ENCODE data around the gene MME.

The MME gene

GRCh38 chr3:155153242-155154186 is 73.4 kb downstream of the MME start:
- no peak for DNase-seq

- DNase-seq: no peak
These were observed 74.1 kb downstream of the MME start for GRCh38 chr3:155154255-155154654.

DNA sequence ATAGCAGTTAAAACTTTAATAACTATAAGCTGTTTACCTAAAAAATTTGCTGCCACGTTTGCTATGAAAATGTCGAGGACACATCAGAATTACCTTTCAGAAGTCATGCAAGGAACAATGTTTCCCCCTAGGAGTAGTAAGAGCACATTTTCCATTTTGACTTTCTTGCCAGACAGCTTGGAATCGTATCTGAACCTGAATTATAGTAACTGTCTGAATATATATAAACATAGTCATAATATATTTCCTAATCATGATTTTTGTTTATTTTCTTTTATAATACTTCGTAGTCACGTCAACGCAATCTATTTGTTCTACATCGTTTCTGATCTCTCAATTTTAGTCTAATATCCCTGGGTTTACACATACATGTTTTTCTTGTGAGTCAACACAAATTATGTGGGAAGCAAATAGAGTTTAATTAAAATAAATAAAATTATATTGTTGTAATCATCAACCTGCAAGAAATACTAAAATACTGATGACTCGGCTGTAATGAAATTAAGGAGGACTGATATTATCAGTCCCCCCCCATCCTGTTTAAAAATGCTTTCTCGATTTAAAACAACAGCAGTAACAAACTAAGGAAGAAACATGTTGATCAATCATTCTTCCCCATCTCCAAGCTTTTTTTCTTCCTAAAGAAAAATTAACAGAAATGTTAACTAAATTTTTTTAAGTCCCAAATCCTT is 78.4 kb downstream of the MME start:
- DNase-seq: no peak

GRCh38 chr3:155159301-155159700 is 79.2 kb downstream of the MME start:
- no peak for DNase-seq

DNA sequence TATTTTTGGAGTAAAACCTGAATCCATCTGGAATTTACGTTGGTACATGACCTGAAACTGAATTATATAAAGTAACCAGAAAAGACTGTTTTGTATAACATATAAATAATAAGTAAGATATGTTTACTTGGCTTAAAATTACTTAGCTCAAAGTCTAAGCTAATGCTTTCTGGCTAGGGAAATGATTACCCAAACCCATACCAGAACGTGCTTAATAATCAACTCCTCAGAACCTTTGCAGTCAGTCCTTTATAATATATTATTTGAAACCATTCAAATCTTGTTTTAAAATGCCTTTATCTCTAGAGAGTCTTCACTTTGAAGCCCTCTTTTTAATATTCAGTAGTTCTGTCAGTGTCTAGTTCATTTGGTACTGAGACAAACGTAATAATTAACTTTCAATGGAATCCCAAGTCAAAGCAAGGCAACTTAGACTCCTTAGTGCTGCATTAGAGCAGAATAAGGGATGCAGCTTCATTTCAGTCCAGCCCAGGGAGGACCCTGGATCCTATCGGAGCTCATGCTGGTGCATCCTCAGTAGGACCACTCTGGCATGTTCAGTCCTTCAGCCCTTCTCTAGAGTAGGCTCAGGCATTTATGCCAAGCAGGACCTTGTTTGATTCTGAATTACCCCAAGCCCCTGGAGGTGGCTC is 81.6 kb downstream of the MME start:
- DNase-seq: no peak

- DNase-seq: no peak
These were observed 84.2 kb downstream of the MME start for GRCh38 chr3:155164306-155164705.

DNA sequence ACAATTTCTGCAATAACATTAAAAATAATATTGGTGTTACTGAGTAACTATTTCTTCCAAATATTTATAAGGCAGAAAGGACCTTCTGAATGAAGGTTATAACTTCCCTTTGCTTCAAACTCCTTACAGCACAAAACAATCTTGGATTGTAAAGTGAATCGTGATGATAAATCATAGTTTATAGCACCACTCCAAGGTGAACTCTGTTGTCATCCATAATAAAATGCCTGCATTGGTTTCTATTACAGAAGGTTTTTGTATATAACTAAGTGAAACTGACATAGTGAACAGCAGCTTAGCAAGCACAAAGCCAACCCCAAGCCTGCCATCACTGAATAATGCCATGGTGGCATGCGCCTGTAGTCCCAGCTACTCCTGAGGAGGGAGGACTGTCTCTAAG is 86.3 kb downstream of the MME start:
- DNase-seq: no peak

DNA sequence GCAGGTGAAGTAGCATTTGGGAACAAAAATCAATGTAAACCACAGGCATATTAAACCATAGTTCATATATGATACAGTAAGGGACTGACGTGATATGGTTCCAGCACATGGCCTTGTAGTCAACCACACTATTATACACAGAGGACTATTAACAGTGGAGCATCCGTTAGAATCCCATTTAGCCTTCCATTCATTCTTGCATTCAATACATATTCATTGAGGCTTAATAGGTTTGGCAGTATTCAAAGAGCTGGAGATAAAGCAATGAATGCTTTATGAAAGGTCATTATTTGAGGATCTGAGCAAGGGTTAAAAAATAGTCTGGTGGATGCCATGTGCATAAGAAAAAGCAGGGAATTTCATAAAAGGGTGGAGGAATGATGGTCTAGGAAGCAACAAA is 89.1 kb downstream of the MME start:
- DNase-seq: no peak

DNA sequence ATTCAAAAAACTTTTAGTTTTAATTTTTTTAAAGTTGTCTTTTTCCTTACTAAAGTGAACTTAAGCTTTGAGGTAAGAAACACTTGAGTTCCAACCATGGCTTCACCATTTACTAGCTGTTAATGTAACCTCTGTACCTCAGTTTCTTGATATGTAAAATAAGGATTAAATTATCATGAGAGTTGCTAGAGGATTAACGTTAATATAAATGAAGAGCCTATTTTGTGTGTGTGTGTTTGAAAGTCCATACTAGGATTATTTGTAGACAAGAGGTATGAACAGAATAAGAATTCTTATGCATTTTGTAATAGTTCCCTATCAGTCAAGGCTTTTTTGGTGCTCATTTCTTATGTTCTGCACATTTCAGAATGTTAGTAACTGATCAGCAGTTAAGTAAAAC is 93.7 kb downstream of the MME start:
- DNase-seq: no peak

GRCh38 chr3:155178810-155179436 is 98.8 kb downstream of the MME start:
- no peak for DNase-seq

DNA sequence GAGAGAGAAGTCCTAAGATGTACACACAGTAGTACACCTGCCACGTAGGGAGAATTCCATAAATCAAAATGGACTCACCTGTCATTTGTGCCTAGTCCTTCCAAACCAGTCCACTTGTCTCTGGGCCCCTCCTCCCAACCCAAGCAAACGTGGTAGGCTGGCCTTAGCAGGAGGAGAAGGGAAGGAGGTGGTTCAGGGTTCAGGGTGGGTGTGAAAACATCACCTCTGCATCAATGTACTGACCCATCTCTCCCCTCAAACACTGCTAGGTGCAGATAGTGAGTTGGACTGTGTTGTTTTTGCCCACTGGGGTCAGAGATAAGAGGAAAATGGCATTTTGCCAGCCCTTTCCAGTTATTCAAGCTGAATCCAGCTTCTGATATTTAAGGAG is 99.3 kb downstream of the MME start:
- no peak for DNase-seq

DNA sequence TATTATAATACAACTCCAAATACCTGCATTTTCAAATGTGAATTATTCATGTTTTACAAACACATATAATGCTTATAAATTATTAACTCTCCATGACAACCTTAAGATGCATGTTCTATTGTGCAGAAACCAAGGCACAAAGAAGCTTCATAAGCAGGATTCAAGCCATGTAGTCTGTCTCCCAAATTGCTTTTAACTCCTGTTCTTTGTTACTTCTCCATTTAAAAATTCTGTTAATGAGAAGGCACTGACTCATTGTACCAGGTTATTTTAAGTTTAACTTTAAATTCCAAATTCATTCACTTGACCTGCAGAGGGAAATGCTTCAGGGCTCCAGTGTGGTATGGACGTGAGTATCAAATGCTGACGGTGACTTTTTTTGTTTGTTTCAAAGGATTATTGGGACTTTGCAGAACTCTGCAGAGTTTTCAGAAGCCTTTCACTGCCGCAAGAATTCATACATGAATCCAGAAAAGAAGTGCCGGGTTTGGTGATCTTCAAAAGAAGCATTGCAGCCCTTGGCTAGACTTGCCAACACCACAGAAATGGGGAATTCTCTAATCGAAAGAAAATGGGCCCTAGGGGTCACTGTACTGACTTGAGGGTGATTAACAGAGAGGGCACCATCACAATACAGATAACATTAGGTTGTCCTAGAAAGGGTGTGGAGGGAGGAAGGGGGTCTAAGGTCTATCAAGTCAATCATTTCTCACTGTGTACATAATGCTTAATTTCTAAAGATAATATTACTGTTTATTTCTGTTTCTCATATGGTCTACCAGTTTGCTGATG is 100.0 kb downstream of the MME start:
- DNase-seq: no peak

DNA sequence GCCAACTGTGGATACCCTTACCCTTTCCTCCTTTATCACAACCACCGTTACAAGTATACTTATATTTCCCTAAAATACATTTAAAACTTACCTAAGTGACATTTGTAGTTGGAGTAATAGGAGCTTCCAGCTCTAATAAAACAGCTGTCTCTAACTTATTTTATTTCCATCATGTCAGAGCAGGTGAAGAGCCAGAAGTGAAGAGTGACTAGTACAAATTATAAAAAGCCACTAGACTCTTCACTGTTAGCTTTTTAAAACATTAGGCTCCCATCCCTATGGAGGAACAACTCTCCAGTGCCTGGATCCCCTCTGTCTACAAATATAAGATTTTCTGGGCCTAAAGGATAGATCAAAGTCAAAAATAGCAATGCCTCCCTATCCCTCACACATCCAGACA is 102.3 kb downstream of the MME start:
- DNase-seq: no peak

GRCh38 chr3:155184011-155184410 is 103.9 kb downstream of the MME start:
- DNase-seq: no peak

DNA sequence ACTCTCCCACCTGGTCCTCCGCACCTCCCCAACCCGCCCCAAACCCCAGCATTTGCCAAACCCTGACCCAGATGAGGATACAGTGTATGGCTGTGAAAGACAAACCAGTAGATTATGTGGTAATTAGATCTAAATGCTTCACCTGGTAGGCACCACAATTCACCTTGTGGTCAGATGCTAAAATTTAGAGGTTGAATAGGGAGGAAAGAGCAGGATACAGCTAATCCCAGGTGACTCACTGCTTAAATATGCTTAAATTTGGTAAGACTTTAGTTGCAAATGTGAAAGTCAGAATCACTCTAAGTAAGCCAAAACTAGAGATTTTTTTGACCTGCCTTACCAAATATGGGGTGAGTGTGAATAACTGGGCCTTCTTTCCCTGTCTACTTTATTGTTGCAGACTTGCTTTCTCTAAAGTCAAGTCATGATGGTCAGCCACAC is 105.5 kb downstream of the MME start:
- no peak for DNase-seq

DNA sequence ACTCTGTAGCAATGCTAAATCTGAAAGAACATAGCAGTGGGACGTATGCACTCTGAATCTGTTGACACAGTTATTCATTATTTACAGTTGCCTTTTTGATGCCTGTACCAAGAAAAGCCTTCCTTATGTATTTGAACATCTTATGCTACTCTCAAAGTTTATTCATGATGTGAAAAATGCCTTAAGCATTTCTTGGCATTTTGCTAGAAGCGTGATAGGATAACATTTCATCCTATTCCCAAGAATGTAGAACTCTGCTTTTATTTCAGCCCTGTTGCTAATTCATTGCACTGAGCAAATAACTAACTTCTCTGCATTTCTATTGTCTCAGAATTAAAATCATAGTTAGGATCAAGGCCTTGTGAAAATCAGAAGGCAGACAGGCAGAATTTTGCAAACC is 107.9 kb downstream of the MME start:
- DNase-seq: no peak

GRCh38 chr3:155189478-155189877 is 109.4 kb downstream of the MME start:
- DNase-seq: no peak

- DNase-seq: no peak
These were observed 110.6 kb downstream of the MME start for GRCh38 chr3:155190691-155191090.

DNA sequence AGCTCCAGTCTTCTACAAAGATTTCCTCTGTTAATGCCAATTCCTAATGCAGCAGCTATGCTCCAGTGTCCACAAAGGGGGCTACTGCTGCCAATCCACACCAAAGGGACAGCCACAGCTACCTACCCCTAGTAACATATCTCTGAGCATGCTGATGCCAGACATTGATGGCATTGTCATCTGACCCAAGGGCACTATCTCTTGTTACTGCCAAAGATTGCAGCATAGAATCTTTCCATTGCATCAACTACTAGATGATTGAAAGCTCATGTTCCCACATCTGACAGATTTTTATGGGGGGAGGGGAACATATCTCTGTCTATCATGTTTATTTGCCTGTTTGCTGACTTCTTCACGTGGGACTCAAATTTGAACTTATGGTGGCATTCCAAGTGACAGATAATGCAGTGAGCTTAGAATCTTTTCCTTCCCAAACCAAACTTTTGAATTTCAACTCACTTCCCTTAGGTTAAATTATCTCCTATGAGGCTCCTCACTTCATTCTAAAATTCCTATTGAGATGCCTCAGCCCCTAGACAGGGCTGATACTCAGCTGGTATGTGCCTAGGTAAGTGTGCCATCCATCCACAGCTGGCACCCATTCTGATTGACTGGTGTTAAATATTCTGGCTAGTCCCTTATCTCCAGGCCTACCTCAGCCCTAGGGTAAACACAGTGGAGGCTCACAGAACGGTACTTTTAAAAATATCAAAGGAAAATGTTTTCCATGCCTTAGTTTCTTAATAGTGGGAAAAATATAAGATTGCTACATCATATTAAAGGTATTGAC is 113.0 kb downstream of the MME start:
- DNase-seq: no peak

- no peak for DNase-seq
These were observed 113.7 kb downstream of the MME start for GRCh38 chr3:155193868-155194267.

Measured in SIG-M5 (cell line).